Measurements from ENCODE around the gene SLC25A21.

GRCh38 chr14:37179896-37180502 is 7.6 kb upstream of the SLC25A21 start:
- TF ChIP-seq EZH2 (IDR thresholded peaks at IDR 0.05) (no peak), FOXP2 (optimal IDR thresholded peaks at IDR 0.05; ENCODE audit: control extremely low read depth, extremely low read length, insufficient read depth) (no peak)

Measured in SK-N-MC (cell line).